Activated CD8-positive, alpha-beta T cell treated with anti-CD3 and anti-CD28 coated beads, Interleukin-2, amount 10 ng/mL, durations not matched to agents 7 days and 5 days (primary cell): Measurements from ENCODE around the gene ANKRD34A. TPM values are rescaled to one million over a fixed set of nuclear protein-coding genes. Genes with fewer than 3 reads are reported as not detected.
A peak's percentile ranks its signal among the peaks of the same experiment; 100 is the strongest.

Experiments used
- ATAC-seq: fragments of 150-1000 bp; cut with Tn5 transposase; one replicate; pipeline ENCODE4 v1.10.0; 2021; ENCODE audit warnings: moderate library complexity
- CTCF ChIA-PET: fragments of 350-600 bp; sonication (Branson Sonifier 250); formaldehyde crosslinking; loops from one replicate; lab custom pipeline; 2021; ENCODE audit warnings: antibody characterized with exemption; lab: Charles Lee
- POLR2A ChIA-PET: fragments of 350-600 bp; sonication (Branson Sonifier 250); formaldehyde crosslinking; loops from one replicate; lab custom pipeline; 2021; ENCODE audit warnings: antibody characterized with exemption; lab: Charles Lee
- DNase-seq: peaks from one replicate; pipeline ENCODE4 v3.0.0-alpha.2; 2020
- H3K27ac Mint-ChIP-seq: one replicate; pipeline ENCODE4 v1.8.0; 2021; ENCODE audit warnings: mild to moderate bottlenecking, mixed read lengths
- H3K27me3 Mint-ChIP-seq: one replicate; pipeline ENCODE4 v1.8.0; 2021; ENCODE audit warnings: low read depth, mixed read lengths
- H3K36me3 Mint-ChIP-seq: one replicate; pipeline ENCODE4 v1.8.0; 2021; ENCODE audit warnings: low read depth, mixed read lengths
- H3K4me1 Mint-ChIP-seq: one replicate; pipeline ENCODE4 v1.8.0; 2021; ENCODE audit warnings: low read depth, mixed read lengths
- H3K4me3 Mint-ChIP-seq: one replicate; pipeline ENCODE4 v1.8.0; 2021; ENCODE audit warnings: mild to moderate bottlenecking, mixed read lengths
- H3K9me3 Mint-ChIP-seq: one replicate; pipeline ENCODE4 v1.8.0; 2022; ENCODE audit warnings: mixed read lengths; ENCODE audit not compliant: insufficient read depth
- total RNA-seq, 2 experiments: library from RNA; stranded (reverse); gene quantifications; one replicate each; pipeline ENCODE4 v1.2.3, GENCODE V29; 2021

Gene ANKRD34A
- total RNA-seq, 2 experiments from 2014 or later = 1.8 to 2.4 TPM

GRCh38 chr1:145958734-145959133 lies 5.6 kb downstream of the ANKRD34A start:
- Mint-ChIP-seq H3K36me3 (peaks cover 2% of the 10 kb centered on the region), H3K4me1 (peaks cover 73% of the 10 kb centered on the region), H3K27ac (no peak overlapping the region), H3K27me3 (no peaks in the 10 kb centered on the region), H3K9me3 (no peaks in the 10 kb centered on the region), H3K4me3 (no peak overlapping the region)
- CTCF ChIA-PET = interaction anchor here (1.0 to 7.3 kb wide), 12 partner anchors 10 to 114 kb away, joined by 3 to 46 read pairs (median 8); partner anchors contain the start of genes NUDT17, PEX11B, PIAS3 and RBM8A
- DNase-seq (no peak), ATAC-seq (no peak)
- POLR2A ChIA-PET = interaction anchor here (0.8 to 3.4 kb wide), 7 partner anchors 20 to 93 kb away, joined by 3 to 42 read pairs (median 5); partner anchors contain the start of gene RBM8A

- Mint-ChIP-seq H3K4me3 (peak within 1 kb of the TSS; percentile 85), H3K9me3 (no peaks in the 10 kb centered on the region), H3K27me3 (no peaks in the 10 kb centered on the region), H3K36me3 (peaks cover 8% of the 10 kb centered on the region), H3K4me1 (peaks cover 62% of the 10 kb centered on the region), H3K27ac (peak within 1 kb of the TSS; percentile 84)
- peak; percentile 98 for DNase-seq
- CTCF ChIA-PET = interaction anchor here (0.7 to 7.3 kb wide), 17 partner anchors 14 to 113 kb away, joined by 3 to 46 read pairs (median 5); partner anchors contain the start of genes ITGA10, NUDT17, PEX11B and PIAS3
- POLR2A ChIA-PET = interaction anchor here (0.8 to 3.4 kb wide), 16 partner anchors 15 to 133 kb away, joined by 3 to 42 read pairs (median 5); partner anchors contain the start of genes PEX11B, PIAS3, POLR3C and RBM8A
- peak; percentile 93 for ATAC-seq
These were observed 6.7 kb downstream of the ANKRD34A start, which contains the start of gene LIX1L for GRCh38 chr1:145957443-145958319. Gene LIX1L, minus strand, starts transcription at chr1:145958017. Its CDS starts 90 bp downstream, at chr1:145957927.

GRCh38 chr1:145956781-145957442 lies 7.5 kb downstream of the ANKRD34A start:
- CTCF ChIA-PET = interaction anchor here (1.0 to 7.3 kb wide), 11 partner anchors 13 to 112 kb away, joined by 3 to 46 read pairs (median 8); partner anchors contain the start of genes ITGA10, NUDT17 and RBM8A
- peak; percentile 38 for DNase-seq

GRCh38 chr1:145956361-145956760 lies 8.0 kb downstream of the ANKRD34A start:
- peaks cover 60% of the 10 kb centered on the region for H3K4me1 Mint-ChIP-seq
- no peaks in the 10 kb centered on the region for H3K27me3 Mint-ChIP-seq
- CTCF ChIA-PET = interaction anchor here (1.0 to 7.3 kb wide), 5 partner anchors 13 to 111 kb away, joined by 3 to 46 read pairs (median 7); partner anchors contain the start of genes NUDT17 and RBM8A
- POLR2A ChIA-PET = interaction anchor here (0.6 to 3.4 kb wide), 5 partner anchors 13 to 40 kb away, joined by 3 to 42 read pairs (median 4); partner anchors contain the start of genes PEX11B, RBM8A and TXNIP
- H3K36me3 Mint-ChIP-seq = peaks cover 18% of the 10 kb centered on the region
- peak overlapping the region; percentile 84 for H3K27ac Mint-ChIP-seq
- ATAC-seq (no peak), DNase-seq (no peak)
- peak overlapping the region; percentile 85 for H3K4me3 Mint-ChIP-seq
- H3K9me3 Mint-ChIP-seq = no peaks in the 10 kb centered on the region

More at GRCh38 chr1:145956781-145957442, 7.5 kb downstream of the ANKRD34A start:
- peaks cover 61% of the 10 kb centered on the region for H3K4me1 Mint-ChIP-seq
- POLR2A ChIA-PET = interaction anchor here (1.0 to 3.4 kb wide), 10 partner anchors 14 to 98 kb away, joined by 3 to 42 read pairs (median 4); partner anchors contain the start of genes PEX11B, PIAS3, RBM8A and TXNIP
- H3K4me3 Mint-ChIP-seq = peak overlapping the region; percentile 85
- H3K9me3 Mint-ChIP-seq = no peaks in the 10 kb centered on the region
- H3K27me3 Mint-ChIP-seq = no peaks in the 10 kb centered on the region
- H3K27ac Mint-ChIP-seq = peak overlapping the region; percentile 84
- H3K36me3 Mint-ChIP-seq = peaks cover 13% of the 10 kb centered on the region
- ATAC-seq = no peak

- ChIA-PET CTCF (interaction anchor here (0.7 to 1.5 kb wide), 2 partner anchors 22 to 110 kb away, joined by 3 read pairs; no protein-coding TSS in a partner anchor), POLR2A (interaction anchor here (0.8 to 1.2 kb wide), 2 partner anchors 24 to 96 kb away, joined by 3 to 4 read pairs; no protein-coding TSS in a partner anchor)
- H3K27ac Mint-ChIP-seq = no peak overlapping the region
- ATAC-seq = no peak
- no peaks in the 10 kb centered on the region for H3K9me3 Mint-ChIP-seq
- H3K27me3 Mint-ChIP-seq = no peaks in the 10 kb centered on the region
- no peak for DNase-seq
- peaks cover 62% of the 10 kb centered on the region for H3K4me1 Mint-ChIP-seq
- H3K36me3 Mint-ChIP-seq = peaks cover 20% of the 10 kb centered on the region
- H3K4me3 Mint-ChIP-seq = peak overlapping the region; percentile 23
These were observed 8.9 kb downstream of the ANKRD34A start for GRCh38 chr1:145955436-145955835.

- H3K4me1 Mint-ChIP-seq = peaks cover 54% of the 10 kb centered on the region
- H3K27me3 Mint-ChIP-seq = no peaks in the 10 kb centered on the region
- DNase-seq (no peak), ATAC-seq (no peak)
- no peak overlapping the region for H3K27ac Mint-ChIP-seq
- no peak overlapping the region for H3K4me3 Mint-ChIP-seq
- H3K9me3 Mint-ChIP-seq = no peaks in the 10 kb centered on the region
- CTCF ChIA-PET = interaction anchor here (1.5 kb wide), 1 partner anchor 62 kb away, joined by 4 read pairs; no protein-coding TSS in a partner anchor
- peaks cover 22% of the 10 kb centered on the region for H3K36me3 Mint-ChIP-seq
- POLR2A ChIA-PET = no interaction called here
These were observed 10.5 kb downstream of the ANKRD34A start for GRCh38 chr1:145953861-145954260.

GRCh38 chr1:145952903-145953302 lies 11.5 kb downstream of the ANKRD34A start:
- ChIA-PET CTCF (interaction anchor here (1.5 kb wide), 1 partner anchor 61 kb away, joined by 4 read pairs; no protein-coding TSS in a partner anchor), POLR2A (no interaction called here)
- H3K4me1 Mint-ChIP-seq = peaks cover 45% of the 10 kb centered on the region
- no peak overlapping the region for H3K27ac Mint-ChIP-seq
- no peaks in the 10 kb centered on the region for H3K27me3 Mint-ChIP-seq
- peaks cover 22% of the 10 kb centered on the region for H3K36me3 Mint-ChIP-seq
- no peak for ATAC-seq
- H3K9me3 Mint-ChIP-seq = no peaks in the 10 kb centered on the region
- DNase-seq = no peak
- H3K4me3 Mint-ChIP-seq = no peak overlapping the region

- Mint-ChIP-seq H3K9me3 (no peaks in the 10 kb centered on the region), H3K4me1 (peaks cover 42% of the 10 kb centered on the region), H3K4me3 (no peak overlapping the region), H3K36me3 (peaks cover 29% of the 10 kb centered on the region), H3K27me3 (no peaks in the 10 kb centered on the region), H3K27ac (no peak overlapping the region)
- ChIA-PET CTCF (no interaction called here), POLR2A (interaction anchor here (1.7 kb wide), 1 partner anchor 24 kb away, joined by 4 read pairs; the partner anchor contains the start of gene RBM8A)
- ATAC-seq (no peak), DNase-seq (no peak)
These were observed 12.8 kb downstream of the ANKRD34A start for GRCh38 chr1:145951526-145951925.

- ChIA-PET CTCF (interaction anchor here (0.7 to 1.4 kb wide), 3 partner anchors 10 to 104 kb away, joined by 3 read pairs; partner anchors contain the start of gene NUDT17), POLR2A (interaction anchor here (0.8 kb wide), 1 partner anchor 21 kb away, joined by 3 read pairs; the partner anchor contains the start of gene RBM8A)
- no peak for DNase-seq
- ATAC-seq = no peak
- Mint-ChIP-seq H3K9me3 (no peaks in the 10 kb centered on the region), H3K4me1 (peaks cover 23% of the 10 kb centered on the region), H3K27me3 (no peaks in the 10 kb centered on the region), H3K4me3 (no peak overlapping the region), H3K36me3 (peaks cover 35% of the 10 kb centered on the region), H3K27ac (no peak overlapping the region)
These were observed 15.2 kb downstream of the ANKRD34A start for GRCh38 chr1:145949219-145949618.

- H3K4me3 Mint-ChIP-seq = no peak overlapping the region
- peaks cover 21% of the 10 kb centered on the region for H3K4me1 Mint-ChIP-seq
These were observed 16.8 kb downstream of the ANKRD34A start for GRCh38 chr1:145947551-145947950.

More at GRCh38 chr1:145947551-145947950, 16.8 kb downstream of the ANKRD34A start:
- no peak for ATAC-seq
- ChIA-PET CTCF (interaction anchor here (1.0 kb wide), 1 partner anchor 102 kb away, joined by 3 read pairs; the partner anchor contains the start of gene NUDT17), POLR2A (no interaction called here)
- Mint-ChIP-seq H3K27me3 (no peaks in the 10 kb centered on the region), H3K9me3 (no peaks in the 10 kb centered on the region), H3K36me3 (peaks cover 40% of the 10 kb centered on the region), H3K27ac (no peak overlapping the region)
- no peak for DNase-seq
